Activated CD4-positive, alpha-beta T cell treated with anti-CD3 and anti-CD28 coated beads for 24 hours (primary cell): ENCODE data around the gene GCNT4.

Experiments
- DNase-seq, 2 donors: peaks; one replicate each; pipeline ENCODE4 v3.0.0-alpha.2; 2020; ENCODE audit warnings: low read depth in 2 of 2

The GCNT4 gene

GRCh38 chr5:75018805-75019587, 33.4 kb downstream of the GCNT4 start:
- no peak for DNase-seq

GRCh38 chr5:75017971-75018370, 34.4 kb downstream of the GCNT4 start:
- no peak for DNase-seq

GRCh38 chr5:75016896-75017295, 35.5 kb downstream of the GCNT4 start:
- no peak for DNase-seq

GRCh38 chr5:75012748-75013147, 39.6 kb downstream of the GCNT4 start:
- DNase-seq: no peak

- DNase-seq: no peak
Observed at GRCh38 chr5:75010838-75011237, 41.5 kb downstream of the GCNT4 start.

GRCh38 chr5:75009556-75010345, 42.6 kb downstream of the GCNT4 start:
- no peak for DNase-seq

GRCh38 chr5:75006865-75007822, 45.2 kb downstream of the GCNT4 start:
- no peak for DNase-seq

GRCh38 chr5:75005561-75005960, 46.8 kb downstream of the GCNT4 start:
- no peak for DNase-seq
